Fibroblast of pulmonary artery (primary cell): Measurements from ENCODE around the gene WFS1.

Source experiments
- DNase-seq: peaks from one replicate; pipeline ENCODE4 v3.0.0-alpha.2; 2010; ENCODE audit warnings: low read depth
- H3K4me3 ChIP-seq: replicated peaks from 2 replicates; pipeline ENCODE4 v1.5.1; 2011; ENCODE audit warnings: low read depth, mild to moderate bottlenecking, control low read depth, low read length, moderate library complexity
- CTCF ChIP-seq: IDR thresholded peaks from 2 replicates; pipeline ENCODE4 v1.5.1; 2011; ENCODE audit warnings: mild to moderate bottlenecking, control low read depth, low read length, inconsistent platforms; ENCODE audit errors: missing control alignments

The WFS1 gene

GRCh38 chr4:6316461-6317003, 46.9 kb downstream of the WFS1 start:
- TF ChIP-seq CTCF: no peak
- no peak for DNase-seq
- H3K4me3 ChIP-seq: no peak overlapping the region

- no peak overlapping the region for H3K4me3 ChIP-seq
- TF ChIP-seq CTCF: no peak
These were observed 48.6 kb downstream of the WFS1 start for GRCh38 chr4:6318206-6318605.

GRCh38 chr4:6319530-6320150, 50.0 kb downstream of the WFS1 start:
- no peak overlapping the region for H3K4me3 ChIP-seq
- TF ChIP-seq CTCF: no peak
- no peak for DNase-seq

More at GRCh38 chr4:6318206-6318605, 48.6 kb downstream of the WFS1 start:
- DNase-seq: no peak

- no peak for TF ChIP-seq CTCF
- DNase-seq: no peak
- no peak overlapping the region for H3K4me3 ChIP-seq
These were observed 51.0 kb downstream of the WFS1 start for GRCh38 chr4:6320663-6321062.

GRCh38 chr4:6321361-6321760, 51.7 kb downstream of the WFS1 start:
- H3K4me3 ChIP-seq: no peak overlapping the region
- no peak for DNase-seq
- no peak for TF ChIP-seq CTCF

- no peak for TF ChIP-seq CTCF
- DNase-seq: no peak
- no peak overlapping the region for H3K4me3 ChIP-seq
These were observed 52.6 kb downstream of the WFS1 start for GRCh38 chr4:6322067-6322760.
